ENCODE measurements around the gene MUCL1.

Gene MUCL1, protein sequence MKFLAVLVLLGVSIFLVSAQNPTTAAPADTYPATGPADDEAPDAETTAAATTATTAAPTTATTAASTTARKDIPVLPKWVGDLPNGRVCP

DNA sequence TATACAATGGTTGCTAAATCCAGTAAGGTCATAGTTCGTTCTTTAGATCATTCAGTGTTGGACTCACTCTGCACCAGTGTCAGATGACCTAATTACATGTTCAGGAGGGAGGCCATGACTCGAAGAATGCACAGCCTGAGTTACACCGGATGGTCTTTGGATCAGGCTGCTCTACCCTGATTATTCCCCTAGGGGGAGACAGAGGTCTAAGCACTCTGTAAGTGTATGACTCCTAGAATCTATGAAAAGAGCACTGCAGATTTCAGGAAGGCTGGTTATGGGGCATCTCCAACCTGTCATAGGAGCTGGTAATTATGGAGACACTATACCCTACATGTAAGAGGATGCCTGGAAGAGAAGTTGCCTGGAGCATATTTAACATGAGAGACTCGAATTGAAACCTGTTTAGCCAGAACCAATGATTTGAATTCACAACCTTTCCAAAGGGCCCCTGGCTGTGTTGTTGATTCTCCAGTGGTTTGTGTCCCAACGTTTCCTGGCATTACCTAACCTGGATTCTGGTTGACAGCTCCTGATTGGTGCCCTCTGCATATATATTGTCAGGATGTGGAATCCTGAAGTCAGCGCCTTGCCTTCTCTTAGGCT lies at the start of gene MUCL1:
Gene MUCL1, plus strand, starts transcription at position 584 of the 606 bp plus-strand sequence. CDS start 67 bp downstream, outside the sequence.
- no peaks in the 10 kb centered on the region for H3K4me1 ChIP-seq (ENCODE audit: control insufficient read depth, insufficient read depth, low read length)
- no peaks in the 10 kb centered on the region for H3K9me3 ChIP-seq (ENCODE audit: control insufficient read depth, insufficient read depth, low read length)
- no peak within 1 kb of the TSS for H3K9ac ChIP-seq (ENCODE audit: low read depth, low read length)
- peaks cover 9% of the 10 kb centered on the region; the same call in 1 of the 2 replicates for H3K27me3 ChIP-seq (ENCODE audit: control insufficient read depth, insufficient read depth, low read length)
- H3K27ac ChIP-seq (ENCODE audit: low read depth, low read length) = no peak within 1 kb of the TSS
- no peak within 1 kb of the TSS for H3K4me3 ChIP-seq (ENCODE audit: low read depth, low read length)
- no peaks in the 10 kb centered on the region for H3K36me3 ChIP-seq (ENCODE audit: control insufficient read depth, insufficient read depth, low read length)

DNA sequence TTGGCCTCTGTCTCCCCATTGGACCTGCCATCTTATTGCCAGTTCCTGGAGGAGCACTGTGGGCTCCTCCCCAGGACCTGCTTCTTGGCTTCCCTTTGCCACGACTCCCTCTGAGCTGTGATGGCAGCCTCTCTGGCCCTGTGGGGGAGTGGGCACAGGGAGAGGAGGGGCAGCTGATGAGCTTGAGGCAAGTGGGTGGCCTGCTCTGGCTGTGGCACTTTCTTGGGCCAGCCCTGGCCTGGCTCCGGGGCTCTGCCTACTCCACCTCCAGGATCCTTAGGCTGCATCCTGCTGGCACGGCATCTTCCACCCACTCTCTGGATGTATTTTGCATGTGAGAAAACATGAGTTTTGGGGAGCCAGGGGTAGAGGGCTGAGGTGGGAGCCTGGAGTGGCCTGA lies 32.6 kb upstream of the MUCL1 start:
- H3K9ac ChIP-seq (ENCODE audit: low read depth, low read length) = no peak overlapping the region
- H3K27ac ChIP-seq (ENCODE audit: low read depth, low read length) = no peak overlapping the region
- H3K4me3 ChIP-seq (ENCODE audit: low read depth, low read length) = no peak overlapping the region
- peaks cover 30% of the 10 kb centered on the region for H3K9me3 ChIP-seq (ENCODE audit: control insufficient read depth, insufficient read depth, low read length)
- no peaks in the 10 kb centered on the region for H3K27me3 ChIP-seq (ENCODE audit: control insufficient read depth, insufficient read depth, low read length)
- no peaks in the 10 kb centered on the region for H3K36me3 ChIP-seq (ENCODE audit: control insufficient read depth, insufficient read depth, low read length)
- no peaks in the 10 kb centered on the region for H3K4me1 ChIP-seq (ENCODE audit: control insufficient read depth, insufficient read depth, low read length)

DNA sequence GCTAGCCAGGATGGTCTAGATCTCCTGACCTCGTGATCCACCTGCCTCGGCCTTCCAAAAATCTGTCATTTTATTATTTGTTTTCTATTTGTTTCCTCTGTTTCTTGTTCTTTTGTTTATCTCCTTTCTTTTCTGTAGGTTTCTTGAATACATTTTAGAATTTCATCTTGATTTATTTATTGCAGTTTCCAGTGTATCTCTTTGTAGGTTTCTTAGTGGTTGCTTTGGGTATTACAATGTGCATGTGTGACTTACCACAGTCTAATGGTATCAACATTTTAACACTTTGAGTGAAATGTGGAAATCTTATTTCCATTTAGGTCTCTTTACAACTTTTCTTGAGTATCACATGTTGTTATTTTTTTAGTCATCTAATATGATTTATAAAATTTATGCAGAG lies 29.9 kb upstream of the MUCL1 start:
- Histone ChIP-seq H3K9me3 (ENCODE audit: control insufficient read depth, insufficient read depth, low read length) (peaks cover 15% of the 10 kb centered on the region; the same call in 1 of the 2 replicates), H3K27ac (ENCODE audit: low read depth, low read length) (no peak overlapping the region), H3K9ac (ENCODE audit: low read depth, low read length) (no peak overlapping the region)

DNA sequence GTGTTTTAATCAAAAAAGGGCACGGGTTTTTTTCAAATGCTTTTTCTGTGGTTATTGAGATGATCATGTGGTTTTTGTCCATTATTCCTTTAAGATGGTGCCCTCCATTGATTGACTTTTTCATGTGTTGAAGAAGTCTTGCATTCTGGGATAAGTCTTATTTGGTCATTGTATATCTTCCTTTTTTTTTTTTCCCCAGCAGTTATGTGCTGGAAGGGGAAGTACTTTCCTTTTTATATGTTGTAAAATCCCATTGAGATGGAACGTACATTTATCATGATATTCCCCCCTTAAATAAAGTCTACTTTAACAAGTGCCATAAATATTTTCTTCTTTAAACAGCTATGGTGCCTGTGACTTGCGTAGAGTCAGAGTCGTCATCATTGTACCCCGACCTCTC lies 24.8 kb upstream of the MUCL1 start:
- Histone ChIP-seq H3K36me3 (ENCODE audit: control insufficient read depth, insufficient read depth, low read length) (no peaks in the 10 kb centered on the region), H3K27me3 (ENCODE audit: control insufficient read depth, insufficient read depth, low read length) (no peaks in the 10 kb centered on the region), H3K4me3 (ENCODE audit: low read depth, low read length) (no peak overlapping the region), H3K27ac (ENCODE audit: low read depth, low read length) (no peak overlapping the region), H3K9ac (ENCODE audit: low read depth, low read length) (no peak overlapping the region), H3K9me3 (ENCODE audit: control insufficient read depth, insufficient read depth, low read length) (no peaks in the 10 kb centered on the region), H3K4me1 (ENCODE audit: control insufficient read depth, insufficient read depth, low read length) (no peaks in the 10 kb centered on the region)

More for the DNA sequence above, 29.9 kb upstream of the MUCL1 start:
- H3K4me3 ChIP-seq (ENCODE audit: low read depth, low read length) = no peak overlapping the region
- H3K4me1 ChIP-seq (ENCODE audit: control insufficient read depth, insufficient read depth, low read length) = no peaks in the 10 kb centered on the region
- H3K27me3 ChIP-seq (ENCODE audit: control insufficient read depth, insufficient read depth, low read length) = no peaks in the 10 kb centered on the region
- H3K36me3 ChIP-seq (ENCODE audit: control insufficient read depth, insufficient read depth, low read length) = no peaks in the 10 kb centered on the region

DNA sequence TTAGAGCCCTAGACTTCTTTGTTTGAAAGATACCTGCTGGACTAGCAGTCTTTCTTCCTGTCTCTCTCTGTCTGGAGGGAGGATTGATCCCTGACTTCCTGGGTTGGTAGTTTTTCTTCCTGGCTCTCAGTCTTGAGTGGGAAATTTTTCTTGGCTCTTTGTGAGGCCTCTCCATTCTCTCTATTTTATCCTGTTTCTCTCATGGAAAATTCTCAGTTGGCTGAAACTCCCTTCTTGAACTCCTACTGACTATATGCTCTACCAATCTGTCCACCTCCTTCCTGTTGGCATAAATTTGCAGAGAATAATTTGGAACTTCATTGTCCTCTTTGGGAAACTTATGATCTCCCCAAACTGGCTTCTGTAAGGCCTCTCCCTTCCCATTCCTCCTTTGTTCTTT lies 24.1 kb upstream of the MUCL1 start:
- Histone ChIP-seq H3K27me3 (ENCODE audit: control insufficient read depth, insufficient read depth, low read length) (no peaks in the 10 kb centered on the region), H3K4me3 (ENCODE audit: low read depth, low read length) (no peak overlapping the region), H3K9ac (ENCODE audit: low read depth, low read length) (no peak overlapping the region), H3K36me3 (ENCODE audit: control insufficient read depth, insufficient read depth, low read length) (no peaks in the 10 kb centered on the region), H3K27ac (ENCODE audit: low read depth, low read length) (no peak overlapping the region), H3K4me1 (ENCODE audit: control insufficient read depth, insufficient read depth, low read length) (no peaks in the 10 kb centered on the region), H3K9me3 (ENCODE audit: control insufficient read depth, insufficient read depth, low read length) (no peaks in the 10 kb centered on the region)

DNA sequence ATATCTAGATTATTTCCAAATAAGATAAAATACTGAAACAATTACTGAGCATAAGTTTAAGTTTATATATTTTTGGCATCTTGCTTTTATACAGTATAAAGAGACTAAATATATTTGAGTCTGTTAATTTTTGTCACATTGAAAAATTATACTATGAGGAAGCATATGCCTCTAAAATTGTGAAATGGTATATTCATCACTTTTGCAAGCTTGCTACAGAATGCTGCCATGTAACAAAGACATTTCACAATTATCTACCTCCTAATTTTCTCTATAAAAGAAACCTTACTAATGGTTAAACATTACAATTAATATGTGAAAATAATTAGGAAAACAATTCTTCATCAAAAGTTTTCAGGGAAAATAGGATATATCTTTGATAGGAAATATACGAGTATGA lies 22.7 kb upstream of the MUCL1 start:
- Histone ChIP-seq H3K27me3 (ENCODE audit: control insufficient read depth, insufficient read depth, low read length) (no peaks in the 10 kb centered on the region), H3K9ac (ENCODE audit: low read depth, low read length) (no peak overlapping the region), H3K4me1 (ENCODE audit: control insufficient read depth, insufficient read depth, low read length) (no peaks in the 10 kb centered on the region), H3K36me3 (ENCODE audit: control insufficient read depth, insufficient read depth, low read length) (no peaks in the 10 kb centered on the region), H3K27ac (ENCODE audit: low read depth, low read length) (no peak overlapping the region), H3K9me3 (ENCODE audit: control insufficient read depth, insufficient read depth, low read length) (no peaks in the 10 kb centered on the region), H3K4me3 (ENCODE audit: low read depth, low read length) (no peak overlapping the region)

DNA sequence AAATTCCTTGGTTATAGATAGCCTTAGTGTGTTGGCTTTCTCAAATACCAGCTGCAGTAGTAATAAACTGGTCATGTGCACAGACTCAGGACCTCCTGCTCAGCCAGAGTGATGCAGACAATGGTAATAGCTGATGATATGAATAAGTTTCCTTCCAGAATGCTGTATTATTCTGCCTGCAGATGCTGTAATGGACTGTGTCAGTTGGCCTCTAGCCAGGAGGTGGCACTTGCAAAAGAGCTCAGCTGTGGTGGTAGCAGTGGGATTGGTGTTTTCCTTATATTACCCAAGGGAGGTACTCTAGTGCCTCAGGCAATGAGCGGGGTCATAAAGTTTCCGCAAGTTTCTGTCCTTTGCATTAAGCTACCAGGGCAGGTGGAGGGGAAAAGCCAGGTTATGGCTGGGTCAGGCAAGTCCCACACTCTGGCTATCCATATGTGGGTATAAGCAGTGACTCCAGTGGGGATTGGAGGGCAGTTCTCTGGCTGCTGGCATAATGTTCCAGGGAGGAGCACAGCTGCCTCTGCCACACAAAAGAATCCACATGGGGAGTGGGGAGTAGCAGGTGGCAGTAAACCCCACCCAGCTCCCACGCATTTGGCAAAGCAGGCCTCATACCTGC lies 14.0 kb upstream of the MUCL1 start:
- Histone ChIP-seq H3K27ac (ENCODE audit: low read depth, low read length) (no peak overlapping the region), H3K9me3 (ENCODE audit: control insufficient read depth, insufficient read depth, low read length) (0 out of 2 replicates have a peak, but pooled peaks cover 2% of the 10 kb centered on the region), H3K27me3 (ENCODE audit: control insufficient read depth, insufficient read depth, low read length) (no peaks in the 10 kb centered on the region), H3K36me3 (ENCODE audit: control insufficient read depth, insufficient read depth, low read length) (no peaks in the 10 kb centered on the region), H3K9ac (ENCODE audit: low read depth, low read length) (no peak overlapping the region), H3K4me3 (ENCODE audit: low read depth, low read length) (no peak overlapping the region), H3K4me1 (ENCODE audit: control insufficient read depth, insufficient read depth, low read length) (no peaks in the 10 kb centered on the region)

DNA sequence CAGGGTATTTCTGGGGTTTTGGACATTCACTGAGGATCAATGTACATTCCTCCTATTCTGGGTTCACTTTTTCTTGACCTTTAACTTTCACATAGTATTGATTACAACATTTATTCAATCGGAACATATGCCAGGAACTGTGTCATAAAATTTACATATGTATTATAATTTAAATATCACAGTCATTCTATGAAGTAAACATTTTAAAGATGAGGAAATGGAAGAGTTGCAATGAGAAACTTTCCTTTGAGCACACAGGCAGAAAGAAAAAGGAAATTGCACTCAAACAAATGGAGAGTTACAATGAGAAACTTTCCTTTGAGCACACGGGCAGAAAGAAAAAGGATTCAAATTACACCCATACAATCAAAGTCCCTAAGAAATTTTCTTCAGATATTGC lies 3.1 kb downstream of the MUCL1 start:
- no peak overlapping the region for H3K4me3 ChIP-seq (ENCODE audit: low read depth, low read length)
- no peak overlapping the region for H3K27ac ChIP-seq (ENCODE audit: low read depth, low read length)
- no peaks in the 10 kb centered on the region for H3K36me3 ChIP-seq (ENCODE audit: control insufficient read depth, insufficient read depth, low read length)
- peaks cover 25% of the 10 kb centered on the region for H3K27me3 ChIP-seq (ENCODE audit: control insufficient read depth, insufficient read depth, low read length)
- peaks cover 5% of the 10 kb centered on the region for H3K4me1 ChIP-seq (ENCODE audit: control insufficient read depth, insufficient read depth, low read length)
- H3K9ac ChIP-seq (ENCODE audit: low read depth, low read length) = no peak overlapping the region
- no peaks in the 10 kb centered on the region for H3K9me3 ChIP-seq (ENCODE audit: control insufficient read depth, insufficient read depth, low read length)

DNA sequence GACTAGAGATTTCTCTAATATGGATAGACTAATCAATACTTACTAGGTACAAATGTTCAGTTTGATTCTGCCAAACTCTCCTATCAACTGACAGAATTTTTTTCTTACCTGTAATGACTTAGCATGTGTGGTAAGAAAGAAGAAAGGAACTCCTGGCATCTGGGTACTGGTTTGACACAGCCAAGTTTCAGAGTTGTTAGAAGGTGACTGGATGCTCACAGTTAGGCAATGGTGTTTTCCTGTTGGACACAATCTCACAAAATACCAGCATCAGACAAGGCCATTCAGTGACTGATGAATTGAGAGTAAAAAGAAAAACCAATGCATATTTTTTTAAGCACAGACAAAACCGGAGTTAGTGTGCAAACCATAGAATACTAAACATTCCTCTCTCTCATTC lies 4.2 kb downstream of the MUCL1 start:
- no peaks in the 10 kb centered on the region for H3K36me3 ChIP-seq (ENCODE audit: control insufficient read depth, insufficient read depth, low read length)
- peaks cover 5% of the 10 kb centered on the region for H3K4me1 ChIP-seq (ENCODE audit: control insufficient read depth, insufficient read depth, low read length)
- H3K9ac ChIP-seq (ENCODE audit: low read depth, low read length) = no peak overlapping the region
- H3K4me3 ChIP-seq (ENCODE audit: low read depth, low read length) = no peak overlapping the region
- H3K27ac ChIP-seq (ENCODE audit: low read depth, low read length) = no peak overlapping the region
- H3K27me3 ChIP-seq (ENCODE audit: control insufficient read depth, insufficient read depth, low read length) = peaks cover 25% of the 10 kb centered on the region
- no peaks in the 10 kb centered on the region for H3K9me3 ChIP-seq (ENCODE audit: control insufficient read depth, insufficient read depth, low read length)

DNA sequence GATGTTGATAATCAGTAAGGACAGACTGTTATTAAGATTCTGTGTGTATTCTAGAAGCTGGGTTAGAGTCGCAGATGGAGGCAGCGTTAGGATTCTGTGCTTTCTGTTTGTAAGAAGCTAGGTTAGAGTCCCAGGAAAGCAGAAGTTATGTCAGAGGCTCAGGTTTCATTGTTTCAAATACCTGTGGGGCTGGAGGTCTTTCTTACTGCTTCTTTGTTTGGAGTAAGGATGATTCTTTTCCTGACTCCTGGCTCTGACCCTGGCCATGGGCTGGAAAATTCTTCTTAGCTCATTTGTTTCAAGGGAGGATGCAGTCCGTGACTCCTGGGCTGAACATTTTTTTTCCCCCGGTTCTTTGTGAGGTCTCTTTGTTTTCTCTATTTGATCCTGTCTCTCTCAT lies 5.2 kb downstream of the MUCL1 start:
- Histone ChIP-seq H3K4me3 (ENCODE audit: low read depth, low read length) (no peak overlapping the region), H3K9ac (ENCODE audit: low read depth, low read length) (no peak overlapping the region), H3K4me1 (ENCODE audit: control insufficient read depth, insufficient read depth, low read length) (peaks cover 12% of the 10 kb centered on the region), H3K36me3 (ENCODE audit: control insufficient read depth, insufficient read depth, low read length) (no peaks in the 10 kb centered on the region), H3K27me3 (ENCODE audit: control insufficient read depth, insufficient read depth, low read length) (peaks cover 25% of the 10 kb centered on the region), H3K9me3 (ENCODE audit: control insufficient read depth, insufficient read depth, low read length) (no peaks in the 10 kb centered on the region), H3K27ac (ENCODE audit: low read depth, low read length) (no peak overlapping the region)

DNA sequence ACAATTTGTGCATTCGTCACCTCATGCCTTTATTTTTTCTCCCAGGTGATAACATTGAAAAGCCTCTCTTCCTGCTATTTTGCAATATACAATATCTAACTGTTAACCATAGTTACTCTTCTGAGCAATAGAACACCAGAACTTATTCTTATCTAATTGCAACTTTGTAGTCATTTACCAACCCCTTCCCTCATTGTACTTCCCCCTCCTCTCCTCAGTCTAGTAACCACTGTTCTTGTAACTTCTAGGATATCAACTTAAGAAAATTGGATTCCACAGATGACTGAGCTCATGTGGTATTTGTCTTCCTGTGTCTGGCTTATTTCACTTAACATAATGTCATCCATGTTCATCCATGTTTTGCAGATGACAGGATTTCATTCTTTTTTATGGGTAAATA lies 7.6 kb downstream of the MUCL1 start:
- no peaks in the 10 kb centered on the region for H3K36me3 ChIP-seq (ENCODE audit: control insufficient read depth, insufficient read depth, low read length)
- no peak overlapping the region for H3K4me3 ChIP-seq (ENCODE audit: low read depth, low read length)
- peaks cover 25% of the 10 kb centered on the region for H3K27me3 ChIP-seq (ENCODE audit: control insufficient read depth, insufficient read depth, low read length)
- peaks cover 15% of the 10 kb centered on the region for H3K4me1 ChIP-seq (ENCODE audit: control insufficient read depth, insufficient read depth, low read length)
- no peak overlapping the region for H3K27ac ChIP-seq (ENCODE audit: low read depth, low read length)
- no peaks in the 10 kb centered on the region for H3K9me3 ChIP-seq (ENCODE audit: control insufficient read depth, insufficient read depth, low read length)
- no peak overlapping the region for H3K9ac ChIP-seq (ENCODE audit: low read depth, low read length)
